H9 (cell line): Measurements from ENCODE around the gene ELMOD1. TPM values are rescaled to one million over a fixed set of nuclear protein-coding genes. Genes with fewer than 3 reads are reported as not detected.

Experiments used
- DNase-seq: peaks from one replicate; pipeline ENCODE4 v3.0.0-alpha.2; 2017
- H2AFZ ChIP-seq: one replicate; pipeline ENCODE4 v1.6.1; 2013; ENCODE audit warnings: mild to moderate bottlenecking, low read length, control low read depth, moderate library complexity
- H2AK5ac ChIP-seq: 2 replicates; pipeline ENCODE4 v1.6.1; 2013; ENCODE audit warnings: low read length, control low read depth, mixed read lengths; ENCODE audit not compliant: insufficient read length
- H2BK120ac ChIP-seq: one replicate; pipeline ENCODE4 v1.6.1; 2013; ENCODE audit warnings: low read depth, mild to moderate bottlenecking, low read length, control low read depth, inconsistent platforms; ENCODE audit not compliant: poor library complexity, severe bottlenecking
- H2BK12ac ChIP-seq: 2 replicates; pipeline ENCODE4 v1.6.1; 2013; ENCODE audit warnings: low read length, control low read depth, mixed read lengths, low read depth; ENCODE audit not compliant: insufficient read length
- H2BK15ac ChIP-seq: 2 replicates; pipeline ENCODE4 v1.6.1; 2013; ENCODE audit warnings: low read depth, low read length, control low read depth
- H2BK20ac ChIP-seq: one replicate; pipeline ENCODE4 v1.6.1; 2013; ENCODE audit warnings: low read depth, mild to moderate bottlenecking, low read length, control low read depth, inconsistent platforms; ENCODE audit not compliant: poor library complexity, severe bottlenecking
- H2BK5ac ChIP-seq: 2 replicates; pipeline ENCODE4 v1.6.1; 2013; ENCODE audit warnings: low read length, control low read depth, mixed read lengths; ENCODE audit not compliant: insufficient read length
- H3K14ac ChIP-seq: 2 replicates; pipeline ENCODE4 v1.6.1; 2013; ENCODE audit warnings: low read length, control low read depth; ENCODE audit not compliant: insufficient read depth
- H3K18ac ChIP-seq: 2 replicates; pipeline ENCODE4 v1.6.1; 2013; ENCODE audit warnings: low read depth, mild to moderate bottlenecking, mixed read lengths, low read length, control low read depth; ENCODE audit not compliant: insufficient read length
- H3K23ac ChIP-seq: 2 replicates; pipeline ENCODE4 v1.6.1; 2013; ENCODE audit warnings: low read length, control low read depth, mixed read lengths, low read depth; ENCODE audit not compliant: insufficient read length
- H3K23me2 ChIP-seq: 2 replicates; pipeline ENCODE4 v1.6.1; 2013; ENCODE audit warnings: low read depth, mild to moderate bottlenecking, mixed read lengths, low read length, control low read depth; ENCODE audit not compliant: insufficient read length, poor library complexity, severe bottlenecking
- H3K27ac ChIP-seq: 2 replicates; pipeline ENCODE4 v1.5.1; 2013; ENCODE audit warnings: low read length, control low read depth, mixed read lengths, low read depth; ENCODE audit not compliant: insufficient read length
- H3K27me3 ChIP-seq: 2 replicates; pipeline ENCODE4 v1.6.1; 2013; ENCODE audit warnings: low read length, control low read depth, inconsistent platforms; ENCODE audit not compliant: insufficient read depth
- H3K4ac ChIP-seq: 2 replicates; pipeline ENCODE4 v1.6.1; 2013; ENCODE audit warnings: low read depth, mild to moderate bottlenecking, control low read depth, inconsistent platforms, low read length, moderate library complexity
- H3K4me1 ChIP-seq: 2 replicates; pipeline ENCODE4 v1.6.1; 2013; ENCODE audit warnings: low read length, control low read depth, inconsistent platforms; ENCODE audit not compliant: insufficient read depth
- H3K4me2 ChIP-seq: 2 replicates; pipeline ENCODE4 v1.6.1; 2013; ENCODE audit warnings: low read length, control low read depth, mixed read lengths; ENCODE audit not compliant: insufficient read length, insufficient read depth
- H3K56ac ChIP-seq: 2 replicates; pipeline ENCODE4 v1.6.1; 2013; ENCODE audit warnings: low read depth, mild to moderate bottlenecking, mixed read lengths, low read length, control low read depth; ENCODE audit not compliant: insufficient read length
- H3K79me1 ChIP-seq: 2 replicates; pipeline ENCODE4 v1.6.1; 2013; ENCODE audit warnings: low read depth, mild to moderate bottlenecking, moderate library complexity, low read length, control low read depth, inconsistent platforms; ENCODE audit not compliant: insufficient read depth, poor library complexity, severe bottlenecking
- H3K79me2 ChIP-seq: 2 replicates; pipeline ENCODE4 v1.6.1; 2013; ENCODE audit warnings: low read length, control low read depth, inconsistent platforms; ENCODE audit not compliant: insufficient read depth
- H3K9ac ChIP-seq: 2 replicates; pipeline ENCODE4 v1.6.1; 2013; ENCODE audit warnings: low read length, control low read depth, mixed read lengths; ENCODE audit not compliant: insufficient read length; ENCODE audit errors: extremely low read depth
- H3K9me3 ChIP-seq: one replicate; pipeline ENCODE4 v1.6.1; 2013; ENCODE audit warnings: low read depth, low read length, inconsistent platforms; ENCODE audit not compliant: control insufficient read depth
- H3T11ph ChIP-seq: one replicate; pipeline ENCODE4 v1.6.1; 2013; ENCODE audit warnings: mild to moderate bottlenecking, low read length, control low read depth, inconsistent platforms
- H4K20me1 ChIP-seq: one replicate; pipeline ENCODE4 v1.6.1; 2013; ENCODE audit not compliant: control insufficient read depth, insufficient read length, insufficient read depth
- H4K5ac ChIP-seq: 2 replicates; pipeline ENCODE4 v1.6.1; 2013; ENCODE audit warnings: low read depth, mild to moderate bottlenecking, mixed read lengths, low read length, control low read depth; ENCODE audit not compliant: insufficient read length
- H4K8ac ChIP-seq: replicated peaks from 2 replicates; pipeline ENCODE4 v1.6.1; 2013; ENCODE audit warnings: low read length, control low read depth, mixed read lengths, low read depth; ENCODE audit not compliant: insufficient read length
- H4K91ac ChIP-seq: 2 replicates; pipeline ENCODE4 v1.6.1; 2013; ENCODE audit warnings: low read depth, mild to moderate bottlenecking, moderate library complexity, mixed read lengths, low read length, control low read depth; ENCODE audit not compliant: insufficient read length
- H3K27ac Mint-ChIP-seq, 3 experiments: 2 replicates in 2 of 3; 3 replicates in 1 of 3; pipeline ENCODE4 v1.8.0; 2020 to 2021; ENCODE audit warnings: mixed read lengths in 3 of 3, mild to moderate bottlenecking in 1 of 3, moderate library complexity in 1 of 3
- H3K27me3 Mint-ChIP-seq: 2 replicates; pipeline ENCODE4 v1.8.0; 2021; ENCODE audit warnings: low read depth, mild to moderate bottlenecking, moderate library complexity, mixed read lengths
- H3K36me3 Mint-ChIP-seq, 3 experiments: 2 replicates in 2 of 3; 3 replicates in 1 of 3; pipeline ENCODE4 v1.8.0; 2020 to 2021; ENCODE audit warnings: low read depth in 3 of 3, mixed read lengths in 3 of 3; ENCODE audit not compliant: insufficient read depth in 1 of 3
- H3K4me1 Mint-ChIP-seq, 2 experiments: 2 replicates each; pipeline ENCODE4 v1.8.0; 2020; ENCODE audit warnings: mixed read lengths in 2 of 2
- H3K4me3 Mint-ChIP-seq, 2 experiments: 2 replicates in 1 of 2; 3 replicates in 1 of 2; pipeline ENCODE4 v1.8.0; 2020 to 2021; ENCODE audit warnings: mild to moderate bottlenecking in 2 of 2, mixed read lengths in 2 of 2, moderate library complexity in 1 of 2
- H3K9me3 Mint-ChIP-seq, 2 experiments: 2 replicates in 1 of 2; 3 replicates in 1 of 2; pipeline ENCODE4 v1.8.0; 2020; ENCODE audit warnings: mild to moderate bottlenecking in 2 of 2, mixed read lengths in 2 of 2, moderate library complexity in 1 of 2
- WGBS: extraction: QIAGEN DNeasy Blood & Tissue Kit; methylation state at CpG from one replicate; pipeline ENCODE4 v1.1.7; 2013; ENCODE audit warnings: missing lambda C conversion rate, low lambda C conversion rate, mixed read lengths; ENCODE audit not compliant: insufficient read length; ENCODE audit errors: extremely low coverage; 5-methylcytosine and 5-hydroxymethylcytosine counted together
- total RNA-seq: library from RNA; stranded (reverse); gene quantifications from 2 replicates; pipeline ENCODE4 v1.2.1, GENCODE V29; 2021
- TF ChIP-seq, protein P1 (sequence below): fragments of 200-600 bp; sonication (generic); conservative IDR thresholded peaks from 3 replicates; pipeline ENCODE4 v1.8.0; 2021; ENCODE audit warnings: antibody characterized with exemption, mild to moderate bottlenecking

Gene ELMOD1
- total RNA-seq, 1 experiment from 2014 or later: 0.61 TPM

DNA sequence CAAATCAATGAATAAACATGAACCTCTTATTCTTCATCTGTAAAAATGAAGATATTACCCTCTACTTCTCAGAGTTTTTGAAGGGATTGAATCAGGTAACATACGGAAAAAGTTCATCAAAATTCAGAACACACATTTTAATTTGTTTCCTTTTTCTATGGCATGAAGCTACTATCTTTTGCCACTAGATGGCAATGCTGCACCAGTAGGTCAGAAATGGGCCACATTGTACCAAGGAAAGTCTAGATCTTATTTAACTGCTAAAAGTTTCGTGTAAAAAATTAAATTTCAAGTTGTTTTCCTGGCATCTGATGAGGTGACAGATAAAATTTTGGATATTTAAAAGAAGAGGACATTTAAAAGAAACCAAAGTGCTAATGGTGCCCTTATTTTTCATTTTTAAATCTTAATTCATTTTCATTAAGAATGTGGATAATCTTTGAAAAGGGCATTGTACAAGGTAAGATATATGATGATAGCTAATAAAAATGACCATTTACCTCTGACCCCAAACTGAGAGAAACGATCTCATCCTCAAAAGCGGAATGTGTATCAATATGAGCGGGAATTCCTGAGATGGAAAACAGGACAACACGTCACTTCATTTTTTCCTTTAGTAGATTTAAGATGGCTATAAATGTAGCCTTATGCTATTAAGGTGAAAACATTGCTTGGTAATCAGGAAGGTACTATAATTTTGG is 41.5 kb upstream of the ELMOD1 start:
- H4K8ac ChIP-seq: no peak overlapping the region
- H4K20me1 ChIP-seq: no peaks in the 10 kb centered on the region
- no peaks in the 10 kb centered on the region for H3K4me1 ChIP-seq
- H2AFZ ChIP-seq: no peak overlapping the region
- no peak overlapping the region for H3K9ac ChIP-seq
- no peak overlapping the region for H3K4me3 Mint-ChIP-seq
- no peaks in the 10 kb centered on the region for H3K9me3 ChIP-seq
- no peak overlapping the region for H3K27ac Mint-ChIP-seq
- H3K4me2 ChIP-seq: no peak overlapping the region
- no peak overlapping the region for H3K14ac ChIP-seq
- H2BK120ac ChIP-seq: no peak overlapping the region
- no CpG with 5 or more reads among the region's 6 CpGs for WGBS
- no peak overlapping the region for H3T11ph ChIP-seq
- H3K56ac ChIP-seq: no peak overlapping the region
- no peak overlapping the region for H2AK5ac ChIP-seq
- no peak overlapping the region for H4K91ac ChIP-seq
- H3K23ac ChIP-seq: no peak overlapping the region
- no peaks in the 10 kb centered on the region for H3K9me3 Mint-ChIP-seq
- no peaks in the 10 kb centered on the region for H3K79me2 ChIP-seq
- no peaks in the 10 kb centered on the region for H3K27me3 ChIP-seq
- H3K23me2 ChIP-seq: no peaks in the 10 kb centered on the region
- no peak overlapping the region for H3K18ac ChIP-seq
- no peak overlapping the region for H2BK5ac ChIP-seq
- H2BK15ac ChIP-seq: no peak overlapping the region
- no peaks in the 10 kb centered on the region for H3K79me1 ChIP-seq
- H3K4ac ChIP-seq: no peak overlapping the region
- TF ChIP-seq, protein P1, sequence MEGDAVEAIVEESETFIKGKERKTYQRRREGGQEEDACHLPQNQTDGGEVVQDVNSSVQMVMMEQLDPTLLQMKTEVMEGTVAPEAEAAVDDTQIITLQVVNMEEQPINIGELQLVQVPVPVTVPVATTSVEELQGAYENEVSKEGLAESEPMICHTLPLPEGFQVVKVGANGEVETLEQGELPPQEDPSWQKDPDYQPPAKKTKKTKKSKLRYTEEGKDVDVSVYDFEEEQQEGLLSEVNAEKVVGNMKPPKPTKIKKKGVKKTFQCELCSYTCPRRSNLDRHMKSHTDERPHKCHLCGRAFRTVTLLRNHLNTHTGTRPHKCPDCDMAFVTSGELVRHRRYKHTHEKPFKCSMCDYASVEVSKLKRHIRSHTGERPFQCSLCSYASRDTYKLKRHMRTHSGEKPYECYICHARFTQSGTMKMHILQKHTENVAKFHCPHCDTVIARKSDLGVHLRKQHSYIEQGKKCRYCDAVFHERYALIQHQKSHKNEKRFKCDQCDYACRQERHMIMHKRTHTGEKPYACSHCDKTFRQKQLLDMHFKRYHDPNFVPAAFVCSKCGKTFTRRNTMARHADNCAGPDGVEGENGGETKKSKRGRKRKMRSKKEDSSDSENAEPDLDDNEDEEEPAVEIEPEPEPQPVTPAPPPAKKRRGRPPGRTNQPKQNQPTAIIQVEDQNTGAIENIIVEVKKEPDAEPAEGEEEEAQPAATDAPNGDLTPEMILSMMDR: peak; percentile 87
- H4K5ac ChIP-seq: no peak overlapping the region
- H3K36me3 Mint-ChIP-seq: peaks cover 0 to 30% (median 16%) of the 10 kb centered on the region in 3 experiments; a peak in 5 of 7 replicates
- H2BK12ac ChIP-seq: no peak overlapping the region
- H2BK20ac ChIP-seq: no peak overlapping the region
- H3K4me1 Mint-ChIP-seq: no peaks in the 10 kb centered on the region
- H3K27me3 Mint-ChIP-seq: no peaks in the 10 kb centered on the region
- no peak for DNase-seq
- H3K27ac ChIP-seq: no peak overlapping the region
